ENCODE results near the gene MACC1. TPM values are rescaled to one million over a fixed set of nuclear protein-coding genes. Genes with fewer than 3 reads are reported as not detected.
A peak's percentile ranks its signal among the peaks of the same experiment; 100 is the strongest.

The MACC1 gene
- total and polyA plus RNA-seq, 10 of the 15 experiments (the other 5 are each of a cell fraction or from before 2014, with no cell fraction given) = 6.0 to 61.1 (median 12.7) TPM

DNA sequence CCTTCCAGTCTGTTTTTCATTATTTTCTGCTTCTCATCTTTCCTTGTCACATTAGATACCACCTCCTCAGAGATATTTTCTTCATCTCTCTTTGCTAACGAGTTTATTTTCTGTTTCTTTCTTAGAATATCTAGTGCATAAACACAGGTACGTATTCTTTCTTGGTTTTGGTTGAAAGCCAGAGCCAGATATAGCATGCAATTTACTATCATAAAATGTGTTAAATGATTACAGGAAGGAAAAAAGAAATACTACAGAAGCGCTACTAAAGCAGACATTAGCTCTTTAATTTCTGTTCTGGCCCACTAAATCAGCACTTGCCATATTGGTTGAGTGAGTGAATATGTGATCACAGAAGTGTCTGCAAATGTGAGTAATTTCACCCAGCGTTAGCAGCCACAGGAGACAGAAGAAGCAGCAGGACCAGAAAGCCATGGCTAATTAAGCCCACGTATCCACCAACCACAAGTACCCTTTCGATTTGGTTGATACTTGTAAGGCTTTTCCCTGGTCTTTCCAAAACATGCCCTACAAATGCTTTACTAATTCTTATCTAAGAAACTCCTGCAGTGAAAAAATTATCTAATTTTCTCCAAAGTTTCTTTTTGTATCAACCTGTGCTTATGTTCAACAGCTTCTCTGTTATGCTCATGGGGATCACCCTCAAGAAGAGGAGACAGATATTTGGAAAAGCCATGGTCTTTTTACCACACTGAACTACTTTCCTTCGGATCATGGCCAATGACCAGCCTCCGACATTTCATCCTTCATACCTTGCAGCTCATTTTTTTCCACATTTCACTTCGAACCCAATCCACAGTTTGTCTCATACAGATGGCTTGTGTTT is 23.1 kb upstream of the MACC1 start (continued):
- TF ChIP-seq, protein P1, sequence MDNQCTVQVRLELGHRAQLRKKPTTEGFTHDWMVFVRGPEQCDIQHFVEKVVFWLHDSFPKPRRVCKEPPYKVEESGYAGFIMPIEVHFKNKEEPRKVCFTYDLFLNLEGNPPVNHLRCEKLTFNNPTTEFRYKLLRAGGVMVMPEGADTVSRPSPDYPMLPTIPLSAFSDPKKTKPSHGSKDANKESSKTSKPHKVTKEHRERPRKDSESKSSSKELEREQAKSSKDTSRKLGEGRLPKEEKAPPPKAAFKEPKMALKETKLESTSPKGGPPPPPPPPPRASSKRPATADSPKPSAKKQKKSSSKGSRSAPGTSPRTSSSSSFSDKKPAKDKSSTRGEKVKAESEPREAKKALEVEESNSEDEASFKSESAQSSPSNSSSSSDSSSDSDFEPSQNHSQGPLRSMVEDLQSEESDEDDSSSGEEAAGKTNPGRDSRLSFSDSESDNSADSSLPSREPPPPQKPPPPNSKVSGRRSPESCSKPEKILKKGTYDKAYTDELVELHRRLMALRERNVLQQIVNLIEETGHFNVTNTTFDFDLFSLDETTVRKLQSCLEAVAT (IDR thresholded peaks at IDR 0.05) = peak; percentile 88
- TF ChIP-seq REST (IDR thresholded peaks at IDR 0.05; ENCODE audit: low read depth, low read length) (no peak), ZNF217 (IDR thresholded peaks at IDR 0.05) (peak; percentile 67; the same call in 1 of the 2 replicates), FOXK2 (IDR thresholded peaks at IDR 0.05) (no peak), SMAD1 (IDR thresholded peaks at IDR 0.05; ENCODE audit: low read depth, partially characterized antibody) (peak; percentile 64), RAD21 (IDR thresholded peaks at IDR 0.05; ENCODE audit: insufficient read depth, low read depth, low read length) (no peak), ASH2L (IDR thresholded peaks at IDR 0.05; ENCODE audit: borderline replicate concordance, low read depth) (no peak), YBX1 (IDR thresholded peaks at IDR 0.05) (no peak), GATAD2B (conservative IDR thresholded peaks at IDR 0.05; ENCODE audit: low read depth) (peak; percentile 72), RB1 (IDR thresholded peaks at IDR 0.05; ENCODE audit: borderline replicate concordance) (no peak), BCLAF1 (IDR thresholded peaks at IDR 0.05) (no peak)
- TF ChIP-seq, protein P2, sequence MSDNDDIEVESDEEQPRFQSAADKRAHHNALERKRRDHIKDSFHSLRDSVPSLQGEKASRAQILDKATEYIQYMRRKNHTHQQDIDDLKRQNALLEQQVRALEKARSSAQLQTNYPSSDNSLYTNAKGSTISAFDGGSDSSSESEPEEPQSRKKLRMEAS (IDR thresholded peaks at IDR 0.05; ENCODE audit: low read depth, low read length) = no peak
- TF ChIP-seq, protein P3, sequence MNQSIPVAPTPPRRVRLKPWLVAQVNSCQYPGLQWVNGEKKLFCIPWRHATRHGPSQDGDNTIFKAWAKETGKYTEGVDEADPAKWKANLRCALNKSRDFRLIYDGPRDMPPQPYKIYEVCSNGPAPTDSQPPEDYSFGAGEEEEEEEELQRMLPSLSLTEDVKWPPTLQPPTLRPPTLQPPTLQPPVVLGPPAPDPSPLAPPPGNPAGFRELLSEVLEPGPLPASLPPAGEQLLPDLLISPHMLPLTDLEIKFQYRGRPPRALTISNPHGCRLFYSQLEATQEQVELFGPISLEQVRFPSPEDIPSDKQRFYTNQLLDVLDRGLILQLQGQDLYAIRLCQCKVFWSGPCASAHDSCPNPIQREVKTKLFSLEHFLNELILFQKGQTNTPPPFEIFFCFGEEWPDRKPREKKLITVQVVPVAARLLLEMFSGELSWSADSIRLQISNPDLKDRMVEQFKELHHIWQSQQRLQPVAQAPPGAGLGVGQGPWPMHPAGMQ (IDR thresholded peaks at IDR 0.05; ENCODE audit: borderline replicate concordance) = no peak
- TF ChIP-seq, protein P4, sequence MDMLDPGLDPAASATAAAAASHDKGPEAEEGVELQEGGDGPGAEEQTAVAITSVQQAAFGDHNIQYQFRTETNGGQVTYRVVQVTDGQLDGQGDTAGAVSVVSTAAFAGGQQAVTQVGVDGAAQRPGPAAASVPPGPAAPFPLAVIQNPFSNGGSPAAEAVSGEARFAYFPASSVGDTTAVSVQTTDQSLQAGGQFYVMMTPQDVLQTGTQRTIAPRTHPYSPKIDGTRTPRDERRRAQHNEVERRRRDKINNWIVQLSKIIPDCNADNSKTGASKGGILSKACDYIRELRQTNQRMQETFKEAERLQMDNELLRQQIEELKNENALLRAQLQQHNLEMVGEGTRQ (IDR thresholded peaks at IDR 0.05; ENCODE audit: borderline replicate concordance, low read depth, low read length) = no peak

Data from GM12878 (cell line).